Nephron (organoid): ENCODE measurements around the gene CIC.

ENCODE experiments used
- H3K27ac Mint-ChIP-seq, 3 experiments: 2 replicates each; pipeline ENCODE4 v1.8.0; 2020; ENCODE audit warnings: mixed read lengths in 3 of 3, mild to moderate bottlenecking in 2 of 3, moderate library complexity in 1 of 3
- H3K27me3 Mint-ChIP-seq: 2 replicates; pipeline ENCODE4 v1.8.0; 2021; ENCODE audit warnings: low read depth, mild to moderate bottlenecking, moderate library complexity, mixed read lengths
- H3K36me3 Mint-ChIP-seq: 2 replicates; pipeline ENCODE4 v1.8.0; 2020; ENCODE audit warnings: low read depth, mixed read lengths
- H3K4me1 Mint-ChIP-seq: 2 replicates; pipeline ENCODE4 v1.8.0; 2020; ENCODE audit warnings: mixed read lengths
- H3K4me3 Mint-ChIP-seq, 3 experiments: 2 replicates each; pipeline ENCODE4 v1.8.0; 2020; ENCODE audit warnings: mild to moderate bottlenecking in 3 of 3, mixed read lengths in 3 of 3, moderate library complexity in 2 of 3
- H3K9me3 Mint-ChIP-seq: 2 replicates; pipeline ENCODE4 v1.8.0; 2020; ENCODE audit warnings: mixed read lengths
- TF ChIP-seq, protein P1 (sequence below), 3 experiments: fragments of 200-600 bp; sonication (generic); IDR thresholded peaks; one replicate each; pipeline ENCODE4 v1.5.0; 2021; ENCODE audit warnings: antibody characterized with exemption in 3 of 3; ENCODE audit not compliant: unreplicated experiment in 3 of 3

The CIC gene

DNA sequence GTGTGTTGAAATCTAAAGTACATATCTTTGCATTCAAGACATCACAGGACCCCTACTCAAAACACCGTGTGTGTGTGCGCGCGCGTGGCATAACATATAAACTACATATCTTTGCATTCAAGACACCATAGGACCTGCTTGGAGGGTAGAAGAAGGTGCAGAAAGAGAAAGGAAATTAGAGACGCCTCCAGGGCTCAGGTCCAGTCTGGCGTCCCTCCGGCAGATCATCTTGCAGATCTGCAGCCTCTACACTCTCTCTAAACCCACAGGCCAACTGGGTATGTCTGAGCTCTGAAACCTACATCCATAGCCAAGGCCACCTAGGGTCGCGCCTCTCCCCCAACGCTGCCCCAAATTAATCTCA lies 34.0 kb downstream of the CIC start:
- Mint-ChIP-seq H3K4me3 (peak overlapping the region; percentile 86 to 96 (median 89)), H3K27ac (peak overlapping the region; percentile 96 to 99 (median 98)), H3K36me3 (peaks cover 8% of the 10 kb centered on the region), H3K4me1 (peaks cover 14% of the 10 kb centered on the region), H3K9me3 (no peaks in the 10 kb centered on the region), H3K27me3 (no peaks in the 10 kb centered on the region)
- TF ChIP-seq, protein P1, sequence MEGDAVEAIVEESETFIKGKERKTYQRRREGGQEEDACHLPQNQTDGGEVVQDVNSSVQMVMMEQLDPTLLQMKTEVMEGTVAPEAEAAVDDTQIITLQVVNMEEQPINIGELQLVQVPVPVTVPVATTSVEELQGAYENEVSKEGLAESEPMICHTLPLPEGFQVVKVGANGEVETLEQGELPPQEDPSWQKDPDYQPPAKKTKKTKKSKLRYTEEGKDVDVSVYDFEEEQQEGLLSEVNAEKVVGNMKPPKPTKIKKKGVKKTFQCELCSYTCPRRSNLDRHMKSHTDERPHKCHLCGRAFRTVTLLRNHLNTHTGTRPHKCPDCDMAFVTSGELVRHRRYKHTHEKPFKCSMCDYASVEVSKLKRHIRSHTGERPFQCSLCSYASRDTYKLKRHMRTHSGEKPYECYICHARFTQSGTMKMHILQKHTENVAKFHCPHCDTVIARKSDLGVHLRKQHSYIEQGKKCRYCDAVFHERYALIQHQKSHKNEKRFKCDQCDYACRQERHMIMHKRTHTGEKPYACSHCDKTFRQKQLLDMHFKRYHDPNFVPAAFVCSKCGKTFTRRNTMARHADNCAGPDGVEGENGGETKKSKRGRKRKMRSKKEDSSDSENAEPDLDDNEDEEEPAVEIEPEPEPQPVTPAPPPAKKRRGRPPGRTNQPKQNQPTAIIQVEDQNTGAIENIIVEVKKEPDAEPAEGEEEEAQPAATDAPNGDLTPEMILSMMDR (IDR thresholded peaks at IDR 0.05; ENCODE audit: unreplicated experiment in 3 of 3) = no peak

DNA sequence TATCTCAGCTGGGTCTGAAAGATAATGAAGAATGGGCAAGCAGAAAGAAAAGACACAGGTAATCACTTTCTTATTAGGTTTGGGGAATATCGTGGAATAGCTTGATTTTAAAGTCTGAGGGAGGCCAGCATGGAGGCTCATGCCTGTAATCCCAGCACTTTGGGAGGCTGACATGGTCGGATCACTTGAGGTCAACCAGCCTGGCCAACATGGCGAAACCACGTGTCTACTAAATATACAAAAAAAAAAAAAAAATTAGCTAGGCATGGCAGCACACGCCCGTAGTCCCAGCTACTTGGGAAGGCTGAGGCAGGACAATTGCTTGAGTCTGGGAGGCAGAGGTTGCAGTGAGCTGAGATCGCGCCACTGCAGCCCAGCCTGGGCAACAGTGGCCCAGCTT lies 34.8 kb downstream of the CIC start:
- H3K27me3 Mint-ChIP-seq = no peaks in the 10 kb centered on the region
- H3K27ac Mint-ChIP-seq = peak overlapping the region; percentile 96 to 99 (median 98)
- TF ChIP-seq, protein P1 (IDR thresholded peaks at IDR 0.05; ENCODE audit: unreplicated experiment in 3 of 3) = no peak
- H3K9me3 Mint-ChIP-seq = no peaks in the 10 kb centered on the region
- peak overlapping the region; percentile 12 to 86 (median 54) for H3K4me3 Mint-ChIP-seq
- H3K4me1 Mint-ChIP-seq = peaks cover 14% of the 10 kb centered on the region
- H3K36me3 Mint-ChIP-seq = peaks cover 8% of the 10 kb centered on the region

DNA sequence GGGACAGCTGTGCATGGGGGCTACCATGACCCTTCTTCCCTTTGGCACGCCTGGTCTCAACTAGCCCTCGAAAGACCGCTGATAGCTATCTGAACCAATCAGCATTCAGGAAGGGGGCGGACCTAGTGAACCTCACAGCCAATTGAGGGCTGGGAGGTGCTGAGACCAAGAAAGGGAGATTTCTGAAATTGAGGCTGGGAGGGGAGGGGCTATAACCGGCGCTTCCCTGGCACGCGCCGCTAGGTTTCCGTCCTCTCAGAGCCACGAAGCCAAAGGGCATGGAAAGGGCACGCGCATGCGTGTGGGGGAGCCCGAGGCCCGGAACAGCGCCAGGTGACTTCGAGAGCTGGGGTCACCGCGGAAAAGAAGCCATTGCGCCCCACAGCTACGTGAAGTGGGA lies 37.6 kb downstream of the CIC start:
- H3K4me1 Mint-ChIP-seq = peaks cover 14% of the 10 kb centered on the region
- peaks cover 3% of the 10 kb centered on the region for H3K27me3 Mint-ChIP-seq
- no peak overlapping the region for H3K4me3 Mint-ChIP-seq
- H3K36me3 Mint-ChIP-seq = no peaks in the 10 kb centered on the region
- no peak overlapping the region for H3K27ac Mint-ChIP-seq
- H3K9me3 Mint-ChIP-seq = no peaks in the 10 kb centered on the region
- TF ChIP-seq, protein P1 (IDR thresholded peaks at IDR 0.05; ENCODE audit: unreplicated experiment in 3 of 3) = no peak

DNA sequence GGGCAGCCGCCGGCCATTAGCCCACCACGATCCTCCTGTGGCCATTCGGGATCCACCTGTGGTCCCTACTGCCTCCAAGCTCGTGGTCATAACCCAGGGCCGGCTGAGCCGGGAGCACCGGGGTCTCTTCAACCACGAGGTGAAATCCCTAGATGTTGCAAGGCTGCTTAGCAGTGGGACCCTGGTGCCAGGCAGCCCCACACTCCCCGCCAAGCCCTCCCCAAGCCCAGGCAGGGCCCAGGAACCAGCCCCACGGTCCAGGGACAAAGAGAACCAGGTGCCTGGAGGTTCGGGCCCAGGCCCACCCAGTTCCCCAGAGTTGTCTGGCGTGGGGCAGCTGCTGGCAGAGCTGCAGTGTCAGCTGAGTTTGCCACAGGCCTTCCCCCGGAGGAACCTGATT lies 40.6 kb downstream of the CIC start:
- no peaks in the 10 kb centered on the region for H3K9me3 Mint-ChIP-seq
- H3K27ac Mint-ChIP-seq = no peak overlapping the region
- H3K36me3 Mint-ChIP-seq = no peaks in the 10 kb centered on the region
- H3K4me3 Mint-ChIP-seq = no peak overlapping the region
- H3K4me1 Mint-ChIP-seq = peaks cover 5% of the 10 kb centered on the region
- H3K27me3 Mint-ChIP-seq = peaks cover 27% of the 10 kb centered on the region
- TF ChIP-seq, protein P1 (IDR thresholded peaks at IDR 0.05; ENCODE audit: unreplicated experiment in 3 of 3) = no peak

DNA sequence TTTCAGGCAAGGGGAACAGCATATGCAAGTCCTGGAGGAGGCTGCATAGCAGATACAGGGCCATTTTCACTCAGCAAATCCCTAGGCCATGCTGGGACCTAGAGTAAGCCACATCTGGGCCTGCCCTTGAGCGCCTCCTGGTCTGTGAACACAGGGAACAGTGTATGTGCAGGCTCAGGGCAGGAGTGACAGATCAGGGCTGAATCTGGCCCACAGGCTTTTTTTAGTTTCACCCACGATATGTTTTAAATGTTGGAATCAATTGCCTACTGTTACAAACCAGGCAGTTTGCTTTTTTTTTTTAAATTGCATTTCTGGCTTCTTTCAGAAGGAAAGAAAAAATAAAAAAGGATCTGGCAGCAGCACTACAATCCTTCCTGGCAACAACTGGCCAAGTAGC lies 42.6 kb downstream of the CIC start:
- TF ChIP-seq, protein P1 (IDR thresholded peaks at IDR 0.05; ENCODE audit: unreplicated experiment in 3 of 3) = no peak
- Mint-ChIP-seq H3K4me1 (peaks cover 5% of the 10 kb centered on the region), H3K36me3 (no peaks in the 10 kb centered on the region), H3K27ac (no peak overlapping the region), H3K9me3 (no peaks in the 10 kb centered on the region), H3K4me3 (peak overlapping the region in 2 of 3 experiments; percentile 41 to 64), H3K27me3 (peaks cover 38% of the 10 kb centered on the region)

DNA sequence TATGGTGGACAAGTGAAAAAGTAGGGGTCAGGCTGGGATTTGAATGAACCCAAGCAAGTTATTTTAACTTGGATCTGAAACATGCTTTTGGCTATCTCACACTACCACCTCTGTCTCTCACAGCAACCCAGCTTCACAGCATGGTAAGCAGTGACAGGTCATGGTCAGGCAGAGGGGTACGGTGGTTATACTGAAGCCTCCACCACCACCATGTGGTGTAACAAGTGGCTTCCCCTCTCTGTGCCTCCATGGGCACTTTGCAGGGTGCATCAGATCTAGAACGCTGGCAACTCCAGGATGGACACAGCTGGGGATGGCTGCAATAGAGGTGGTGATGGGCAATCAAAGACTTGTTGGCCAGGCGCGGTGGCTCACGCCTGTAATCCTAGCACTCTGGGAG lies 43.3 kb downstream of the CIC start:
- H3K4me1 Mint-ChIP-seq = peaks cover 5% of the 10 kb centered on the region
- TF ChIP-seq, protein P1 (IDR thresholded peaks at IDR 0.05; ENCODE audit: unreplicated experiment in 3 of 3) = no peak
- no peaks in the 10 kb centered on the region for H3K9me3 Mint-ChIP-seq
- H3K36me3 Mint-ChIP-seq = no peaks in the 10 kb centered on the region
- H3K4me3 Mint-ChIP-seq = peak overlapping the region; percentile 64 to 82 (median 77)
- H3K27me3 Mint-ChIP-seq = peaks cover 44% of the 10 kb centered on the region
- H3K27ac Mint-ChIP-seq = no peak overlapping the region
